LNCaP clone FGC (cell line): ENCODE results near the gene LHB.
"Not testable (repeated sequence)": the region's sequence is repeated elsewhere in the genome, so short reads cannot be mapped to it uniquely, and the experiment has no call there.

ENCODE experiments used
- DNase-seq: peaks from one replicate; pipeline ENCODE4 v3.0.0-alpha.2; 2011; ENCODE audit warnings: low read depth
- H3K4me3 ChIP-seq: 2 replicates; pipeline ENCODE4 v1.5.1; 2011; ENCODE audit warnings: mild to moderate bottlenecking, low read depth, low read length, control low read depth
- CTCF ChIP-seq: IDR thresholded peaks from 2 replicates; pipeline ENCODE4 v1.5.1; 2012; ENCODE audit warnings: mild to moderate bottlenecking; ENCODE audit not compliant: control insufficient read depth, insufficient read depth; ENCODE audit errors: extremely low read depth

LHB gene

DNA sequence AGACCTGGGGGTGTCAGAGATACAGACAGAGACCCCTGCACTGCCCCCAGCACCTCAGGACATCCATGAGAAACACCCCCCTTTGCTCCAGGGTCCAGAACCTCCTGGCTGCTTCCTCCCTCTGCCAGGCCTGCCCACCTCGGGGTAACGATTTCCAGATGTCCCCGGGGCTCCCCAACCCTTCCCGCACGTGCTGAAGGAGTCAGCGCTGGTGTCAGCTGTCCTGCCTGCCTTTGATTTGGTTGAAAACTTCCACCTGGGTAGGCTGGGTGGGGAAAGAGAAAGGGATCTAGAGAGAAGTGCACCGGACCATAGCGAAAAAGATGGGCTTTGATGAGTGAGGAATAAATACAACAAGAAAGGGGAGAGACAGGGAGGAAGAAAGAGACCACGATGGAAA is 42.2 kb upstream of the LHB start:
- no peak for TF ChIP-seq CTCF
- no peak overlapping the region for H3K4me3 ChIP-seq
- no peak for DNase-seq

GRCh38 chr19:49058562-49058961 is 41.7 kb upstream of the LHB start:
- DNase-seq: no peak
- H3K4me3 ChIP-seq: no peak overlapping the region
- no peak for TF ChIP-seq CTCF

GRCh38 chr19:49057636-49058234 is 40.8 kb upstream of the LHB start, which contains the start of gene CGB7:
Gene CGB7 (minus strand): TSS chr19:49057749. CDS start chr19:49055375, 2,374 bp downstream.
- no peak for DNase-seq
- peak within 1 kb of the TSS; percentile 47 for H3K4me3 ChIP-seq
- no peak for TF ChIP-seq CTCF

DNA sequence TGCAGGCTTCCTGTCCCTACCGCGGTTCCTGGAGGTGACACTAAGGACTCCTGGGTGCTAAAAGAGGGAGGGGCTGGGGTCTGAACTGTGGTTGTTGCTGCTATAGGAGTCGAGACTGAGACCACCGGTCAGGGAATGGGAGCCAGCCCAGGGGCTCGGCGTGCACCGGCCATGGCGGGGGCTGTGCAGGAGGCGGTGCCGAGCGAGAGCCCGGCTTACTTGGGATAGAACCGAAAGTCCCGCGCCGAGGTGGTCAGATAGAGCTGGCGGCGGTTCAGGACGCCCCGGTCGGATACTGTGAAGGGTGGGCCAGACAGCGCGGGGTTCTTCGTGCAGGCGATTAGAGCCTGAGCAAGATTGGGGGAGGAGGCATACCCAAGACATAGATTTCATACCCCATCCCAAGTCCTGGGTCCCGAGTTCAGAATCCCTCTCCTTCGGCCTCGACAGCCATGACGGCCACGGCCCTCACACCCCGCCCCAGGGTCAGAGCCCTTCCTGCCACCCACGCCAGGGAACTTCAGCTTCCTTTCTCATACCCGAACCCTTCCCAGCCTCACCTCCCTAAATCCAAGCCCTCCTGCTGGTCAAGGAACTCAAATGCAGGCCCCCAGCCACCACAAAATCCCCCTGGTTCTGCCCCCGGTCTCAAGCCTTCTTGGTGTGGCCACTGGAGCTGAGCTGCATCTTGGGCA is 40.2 kb upstream of the LHB start:
- DNase-seq, H3K4me3 ChIP-seq: not testable (repeated sequence)

GRCh38 chr19:49056101-49056901 is 39.4 kb upstream of the LHB start:
- peak overlapping the region; percentile 47 for H3K4me3 ChIP-seq
- TF ChIP-seq CTCF: no peak
- DNase-seq: no peak

GRCh38 chr19:49050376-49051033 is 33.6 kb upstream of the LHB start:
- not testable (repeated sequence) for DNase-seq, H3K4me3 ChIP-seq

DNA sequence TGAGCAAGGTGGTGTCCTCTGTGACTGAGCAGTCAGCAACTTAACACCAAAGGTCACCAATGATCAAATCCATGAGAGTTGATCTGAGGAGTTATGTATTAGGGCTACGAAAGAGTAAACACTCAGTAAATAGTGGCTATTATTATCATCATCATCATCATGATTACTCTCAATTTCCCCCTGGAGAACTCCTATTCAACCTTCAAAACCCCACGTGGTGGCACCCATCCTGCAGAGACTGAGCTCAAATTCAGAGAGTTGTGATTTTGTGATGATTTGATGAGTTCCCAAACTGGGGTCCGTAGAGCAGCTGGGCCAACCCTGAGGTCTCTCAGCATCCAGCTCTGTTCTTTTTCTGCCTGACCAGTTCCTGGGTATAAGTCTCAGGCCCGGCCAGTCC is 32.9 kb upstream of the LHB start:
- DNase-seq, H3K4me3 ChIP-seq: not testable (repeated sequence)

DNA sequence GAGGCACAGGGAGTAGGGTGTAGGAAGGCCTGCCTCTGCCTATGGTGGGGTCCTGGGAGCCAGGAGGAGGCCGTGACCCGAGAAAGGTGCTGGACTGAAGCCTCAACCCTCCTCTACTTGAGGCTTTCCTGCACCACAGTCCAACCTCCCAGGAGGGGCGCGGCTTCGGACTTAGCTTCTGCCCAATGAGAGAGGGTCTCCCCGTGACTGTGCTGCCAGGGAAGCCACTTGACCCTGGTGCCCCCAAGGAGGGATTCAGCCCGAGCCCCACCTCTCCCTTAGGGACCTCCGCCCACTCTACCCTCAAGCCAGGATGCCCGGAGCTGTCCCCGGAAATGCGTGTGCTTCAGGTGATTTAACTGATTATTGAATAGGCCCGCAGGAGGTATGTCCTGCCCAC is 32.1 kb upstream of the LHB start, which contains the start of gene CGB8:
Gene CGB8 (minus strand): TSS at position 101 of the 400 bp plus-strand sequence. CDS start 372 bp downstream, outside the sequence.
- not testable (repeated sequence) for H3K4me3 ChIP-seq, DNase-seq

GRCh38 chr19:49043548-49043947 is 26.7 kb upstream of the LHB start, which contains the start of gene CGB5:
Gene CGB5 (plus strand): TSS chr19:49043848. CDS start chr19:49044210, 362 bp downstream.
- H3K4me3 ChIP-seq, DNase-seq: not testable (repeated sequence)

DNA sequence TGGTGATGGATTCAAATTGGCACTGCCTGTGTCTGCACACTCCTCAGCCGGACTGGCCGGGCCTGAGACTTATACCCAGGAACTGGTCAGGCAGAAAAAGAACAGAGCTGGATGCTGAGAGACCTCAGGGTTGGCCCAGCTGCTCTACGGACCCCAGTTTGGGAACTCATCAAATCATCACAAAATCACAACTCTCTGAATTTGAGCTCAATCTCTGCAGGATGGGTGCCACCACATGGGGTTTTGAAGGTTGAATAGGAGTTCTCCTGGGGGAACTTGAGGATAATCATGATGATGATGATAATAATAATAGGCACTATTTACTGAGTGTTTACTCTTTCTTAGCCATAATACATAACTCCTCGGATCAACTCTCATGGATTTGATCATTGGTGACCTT is 25.8 kb upstream of the LHB start:
- H3K4me3 ChIP-seq, DNase-seq: not testable (repeated sequence)
